ENCODE data around the gene CCDC63.
"Not testable (repeated sequence)": the region's sequence is repeated elsewhere in the genome, so short reads cannot be mapped to it uniquely, and the experiment has no call there.

CCDC63 gene

GRCh38 chr12:110856542-110856941 lies 9.8 kb downstream of the CCDC63 start:
- Histone ChIP-seq H3K4me1 (ENCODE audit: control insufficient read depth, insufficient read depth, low read length) (peaks cover 7% of the 10 kb centered on the region), H3K9me3 (ENCODE audit: control insufficient read depth, low read length) (no peaks in the 10 kb centered on the region), H3K4me3 (ENCODE audit: insufficient read depth, low read depth, low read length) (no peak overlapping the region), H3K27me3 (ENCODE audit: control insufficient read depth, insufficient read depth, low read length, poor library complexity, severe bottlenecking) (no peaks in the 10 kb centered on the region), H3K36me3 (ENCODE audit: control insufficient read depth, insufficient read depth, low read length) (no peaks in the 10 kb centered on the region), H3K27ac (ENCODE audit: insufficient read depth, low read depth, low read length, poor library complexity, severe bottlenecking) (no peak overlapping the region)
- 86 to 89% methylated on average over 4 of the region's 4 CpGs for WGBS, 2 experiments

GRCh38 chr12:110857528-110857927 lies 10.7 kb downstream of the CCDC63 start:
- Histone ChIP-seq H3K36me3 (ENCODE audit: control insufficient read depth, insufficient read depth, low read length) (no peaks in the 10 kb centered on the region), H3K27ac (ENCODE audit: insufficient read depth, low read depth, low read length, poor library complexity, severe bottlenecking) (no peak overlapping the region)
- 54 to 58% methylated on average over 5 of the region's 5 CpGs for WGBS, 2 experiments

GRCh38 chr12:110857954-110858353 lies 11.2 kb downstream of the CCDC63 start:
- not testable (repeated sequence) for H3K36me3 ChIP-seq (ENCODE audit: control insufficient read depth, insufficient read depth, low read length); H3K27me3 ChIP-seq (ENCODE audit: control insufficient read depth, insufficient read depth, low read length, poor library complexity, severe bottlenecking); H3K9me3 ChIP-seq (ENCODE audit: control insufficient read depth, low read length); H3K4me3 ChIP-seq (ENCODE audit: insufficient read depth, low read depth, low read length); H3K27ac ChIP-seq (ENCODE audit: insufficient read depth, low read depth, low read length, poor library complexity, severe bottlenecking)
- WGBS, 2 experiments: 90 to 92% methylated on average over 4 of the region's 4 CpGs
- peaks cover 13% of the 10 kb centered on the region for H3K4me1 ChIP-seq (ENCODE audit: control insufficient read depth, insufficient read depth, low read length)

More at GRCh38 chr12:110857528-110857927, 10.7 kb downstream of the CCDC63 start:
- H3K4me1 ChIP-seq (ENCODE audit: control insufficient read depth, insufficient read depth, low read length): peaks cover 13% of the 10 kb centered on the region
- H3K27me3 ChIP-seq (ENCODE audit: control insufficient read depth, insufficient read depth, low read length, poor library complexity, severe bottlenecking): no peaks in the 10 kb centered on the region
- no peak overlapping the region for H3K4me3 ChIP-seq (ENCODE audit: insufficient read depth, low read depth, low read length)
- H3K9me3 ChIP-seq (ENCODE audit: control insufficient read depth, low read length): no peaks in the 10 kb centered on the region

- Histone ChIP-seq H3K9me3 (ENCODE audit: control insufficient read depth, low read length) (no peaks in the 10 kb centered on the region), H3K27me3 (ENCODE audit: control insufficient read depth, insufficient read depth, low read length, poor library complexity, severe bottlenecking) (no peaks in the 10 kb centered on the region), H3K27ac (ENCODE audit: insufficient read depth, low read depth, low read length, poor library complexity, severe bottlenecking) (no peak overlapping the region), H3K4me1 (ENCODE audit: control insufficient read depth, insufficient read depth, low read length) (peaks cover 10% of the 10 kb centered on the region), H3K4me3 (ENCODE audit: insufficient read depth, low read depth, low read length) (no peak overlapping the region), H3K36me3 (ENCODE audit: control insufficient read depth, insufficient read depth, low read length) (no peaks in the 10 kb centered on the region)
- WGBS, 2 experiments: 88 to 91% methylated on average over 8 of the region's 8 CpGs
These were observed 12.1 kb downstream of the CCDC63 start for GRCh38 chr12:110858848-110859247.

GRCh38 chr12:110860833-110861296 lies 14.1 kb downstream of the CCDC63 start:
- Histone ChIP-seq H3K36me3 (ENCODE audit: control insufficient read depth, insufficient read depth, low read length) (no peaks in the 10 kb centered on the region), H3K4me1 (ENCODE audit: control insufficient read depth, insufficient read depth, low read length) (peaks cover 10% of the 10 kb centered on the region), H3K27me3 (ENCODE audit: control insufficient read depth, insufficient read depth, low read length, poor library complexity, severe bottlenecking) (no peaks in the 10 kb centered on the region), H3K4me3 (ENCODE audit: insufficient read depth, low read depth, low read length) (no peak overlapping the region), H3K27ac (ENCODE audit: insufficient read depth, low read depth, low read length, poor library complexity, severe bottlenecking) (peak overlapping the region; percentile 91), H3K9me3 (ENCODE audit: control insufficient read depth, low read length) (no peaks in the 10 kb centered on the region)
- 43 to 54% methylated on average over 8 of the region's 8 CpGs for WGBS, 2 experiments

- H3K36me3 ChIP-seq (ENCODE audit: control insufficient read depth, insufficient read depth, low read length): no peaks in the 10 kb centered on the region
These were observed 14.9 kb downstream of the CCDC63 start for GRCh38 chr12:110861729-110862128.

GRCh38 chr12:110862329-110862728 lies 15.5 kb downstream of the CCDC63 start:
- Histone ChIP-seq H3K4me3 (ENCODE audit: insufficient read depth, low read depth, low read length) (no peak overlapping the region), H3K4me1 (ENCODE audit: control insufficient read depth, insufficient read depth, low read length) (peaks cover 10% of the 10 kb centered on the region), H3K27ac (ENCODE audit: insufficient read depth, low read depth, low read length, poor library complexity, severe bottlenecking) (peak overlapping the region; percentile 91), H3K27me3 (ENCODE audit: control insufficient read depth, insufficient read depth, low read length, poor library complexity, severe bottlenecking) (no peaks in the 10 kb centered on the region), H3K9me3 (ENCODE audit: control insufficient read depth, low read length) (no peaks in the 10 kb centered on the region), H3K36me3 (ENCODE audit: control insufficient read depth, insufficient read depth, low read length) (no peaks in the 10 kb centered on the region)
- 66% methylated on average over 9 of the region's 9 CpGs for WGBS, 2 experiments

More at GRCh38 chr12:110861729-110862128, 14.9 kb downstream of the CCDC63 start:
- peaks cover 10% of the 10 kb centered on the region for H3K4me1 ChIP-seq (ENCODE audit: control insufficient read depth, insufficient read depth, low read length)
- H3K27me3 ChIP-seq (ENCODE audit: control insufficient read depth, insufficient read depth, low read length, poor library complexity, severe bottlenecking): no peaks in the 10 kb centered on the region
- H3K9me3 ChIP-seq (ENCODE audit: control insufficient read depth, low read length): no peaks in the 10 kb centered on the region
- H3K27ac ChIP-seq (ENCODE audit: insufficient read depth, low read depth, low read length, poor library complexity, severe bottlenecking): peak overlapping the region; percentile 91
- H3K4me3 ChIP-seq (ENCODE audit: insufficient read depth, low read depth, low read length): no peak overlapping the region
- WGBS, 2 experiments: 69 to 71% methylated on average over 7 of the region's 7 CpGs

- H3K36me3 ChIP-seq (ENCODE audit: control insufficient read depth, insufficient read depth, low read length): no peaks in the 10 kb centered on the region
- WGBS, 2 experiments: 83 to 86% methylated on average over 7 of the region's 7 CpGs
- no peaks in the 10 kb centered on the region for H3K9me3 ChIP-seq (ENCODE audit: control insufficient read depth, low read length)
- H3K4me1 ChIP-seq (ENCODE audit: control insufficient read depth, insufficient read depth, low read length): peaks cover 10% of the 10 kb centered on the region
- H3K27ac ChIP-seq (ENCODE audit: insufficient read depth, low read depth, low read length, poor library complexity, severe bottlenecking): no peak overlapping the region
- no peaks in the 10 kb centered on the region for H3K27me3 ChIP-seq (ENCODE audit: control insufficient read depth, insufficient read depth, low read length, poor library complexity, severe bottlenecking)
- H3K4me3 ChIP-seq (ENCODE audit: insufficient read depth, low read depth, low read length): no peak overlapping the region
These were observed 16.4 kb downstream of the CCDC63 start for GRCh38 chr12:110863161-110863560.

GRCh38 chr12:110865521-110865920 lies 18.7 kb downstream of the CCDC63 start:
- peaks cover 10% of the 10 kb centered on the region for H3K4me1 ChIP-seq (ENCODE audit: control insufficient read depth, insufficient read depth, low read length)
- no peaks in the 10 kb centered on the region for H3K36me3 ChIP-seq (ENCODE audit: control insufficient read depth, insufficient read depth, low read length)
- WGBS, 2 experiments: 95% methylated on average over 6 of the region's 6 CpGs
- H3K27ac ChIP-seq (ENCODE audit: insufficient read depth, low read depth, low read length, poor library complexity, severe bottlenecking): no peak overlapping the region
- no peaks in the 10 kb centered on the region for H3K9me3 ChIP-seq (ENCODE audit: control insufficient read depth, low read length)
- no peak overlapping the region for H3K4me3 ChIP-seq (ENCODE audit: insufficient read depth, low read depth, low read length)
- H3K27me3 ChIP-seq (ENCODE audit: control insufficient read depth, insufficient read depth, low read length, poor library complexity, severe bottlenecking): no peaks in the 10 kb centered on the region

GRCh38 chr12:110869026-110869425 lies 22.2 kb downstream of the CCDC63 start:
- WGBS, 2 experiments: 87 to 95% methylated on average over 3 of the region's 3 CpGs
- H3K4me1 ChIP-seq (ENCODE audit: control insufficient read depth, insufficient read depth, low read length): no peaks in the 10 kb centered on the region
- no peak overlapping the region for H3K4me3 ChIP-seq (ENCODE audit: insufficient read depth, low read depth, low read length)

GRCh38 chr12:110869803-110870202 lies 23.0 kb downstream of the CCDC63 start:
- Histone ChIP-seq H3K4me1 (ENCODE audit: control insufficient read depth, insufficient read depth, low read length) (no peaks in the 10 kb centered on the region), H3K36me3 (ENCODE audit: control insufficient read depth, insufficient read depth, low read length) (no peaks in the 10 kb centered on the region), H3K4me3 (ENCODE audit: insufficient read depth, low read depth, low read length) (no peak overlapping the region), H3K27me3 (ENCODE audit: control insufficient read depth, insufficient read depth, low read length, poor library complexity, severe bottlenecking) (no peaks in the 10 kb centered on the region), H3K9me3 (ENCODE audit: control insufficient read depth, low read length) (no peaks in the 10 kb centered on the region), H3K27ac (ENCODE audit: insufficient read depth, low read depth, low read length, poor library complexity, severe bottlenecking) (no peak overlapping the region)
- WGBS, 2 experiments: 85 to 93% methylated on average over 4 of the region's 5 CpGs

More at GRCh38 chr12:110869026-110869425, 22.2 kb downstream of the CCDC63 start:
- H3K9me3 ChIP-seq (ENCODE audit: control insufficient read depth, low read length): no peaks in the 10 kb centered on the region
- no peaks in the 10 kb centered on the region for H3K27me3 ChIP-seq (ENCODE audit: control insufficient read depth, insufficient read depth, low read length, poor library complexity, severe bottlenecking)
- no peak overlapping the region for H3K27ac ChIP-seq (ENCODE audit: insufficient read depth, low read depth, low read length, poor library complexity, severe bottlenecking)
- no peaks in the 10 kb centered on the region for H3K36me3 ChIP-seq (ENCODE audit: control insufficient read depth, insufficient read depth, low read length)

All from ectodermal cell (in vitro differentiated cells).